ENCODE data around the gene MAP2K4. TPM values are rescaled to one million over a fixed set of nuclear protein-coding genes. Genes with fewer than 3 reads are reported as not detected.

The MAP2K4 gene
- total RNA-seq, 1 donor from 2014 or later: 39.3 TPM

GRCh38 chr17:12037970-12038369 is 17.3 kb downstream of the MAP2K4 start:
- no peak for DNase-seq (ENCODE audit: low read depth)

GRCh38 chr17:12040478-12040877 is 19.8 kb downstream of the MAP2K4 start:
- DNase-seq (ENCODE audit: low read depth): peak; percentile 12

DNA sequence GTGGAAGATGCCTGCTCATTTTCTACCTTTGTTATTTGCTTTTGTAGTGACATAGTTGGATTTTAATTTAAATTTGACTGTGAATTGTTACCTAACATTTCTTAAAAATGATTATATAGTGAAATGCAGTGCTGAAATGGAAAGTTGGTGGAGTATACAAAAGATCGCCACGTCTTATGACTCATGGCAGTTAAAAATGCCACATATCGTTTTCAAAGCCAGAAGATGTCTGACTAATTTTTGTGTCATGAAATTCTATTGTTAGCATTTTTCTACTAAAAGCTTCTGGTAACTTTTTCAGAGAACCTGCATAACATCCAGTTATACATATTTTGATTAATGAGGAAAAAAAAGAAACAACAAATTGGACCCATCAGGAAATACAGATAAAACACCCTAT is 20.6 kb downstream of the MAP2K4 start:
- peak; percentile 43 for DNase-seq (ENCODE audit: low read depth)

DNA sequence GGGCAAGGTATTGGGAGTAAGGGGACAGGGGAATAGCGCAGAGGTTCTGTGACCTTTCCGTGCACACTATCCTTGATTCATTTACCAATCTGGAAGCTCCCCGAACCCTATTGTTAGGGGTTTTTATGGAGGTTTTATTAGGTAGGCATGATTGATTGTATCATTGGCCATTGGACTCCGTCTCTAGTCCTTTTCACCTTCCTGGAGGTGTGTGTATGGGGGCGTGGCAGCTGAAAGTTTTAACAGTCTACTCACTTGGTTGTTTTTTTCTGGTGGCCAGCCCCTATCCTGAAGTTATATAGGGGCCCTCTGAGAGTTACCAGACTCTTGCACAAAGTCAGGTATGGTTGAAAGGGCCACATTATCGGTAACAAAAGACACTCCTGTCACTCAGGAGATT is 23.0 kb downstream of the MAP2K4 start:
- DNase-seq (ENCODE audit: low read depth): no peak

- no peak for DNase-seq (ENCODE audit: low read depth)
Observed at GRCh38 chr17:12046786-12047185, 26.1 kb downstream of the MAP2K4 start.

- peak; percentile 13 for DNase-seq (ENCODE audit: low read depth)
Observed at GRCh38 chr17:12047681-12048376, 27.2 kb downstream of the MAP2K4 start.

DNA sequence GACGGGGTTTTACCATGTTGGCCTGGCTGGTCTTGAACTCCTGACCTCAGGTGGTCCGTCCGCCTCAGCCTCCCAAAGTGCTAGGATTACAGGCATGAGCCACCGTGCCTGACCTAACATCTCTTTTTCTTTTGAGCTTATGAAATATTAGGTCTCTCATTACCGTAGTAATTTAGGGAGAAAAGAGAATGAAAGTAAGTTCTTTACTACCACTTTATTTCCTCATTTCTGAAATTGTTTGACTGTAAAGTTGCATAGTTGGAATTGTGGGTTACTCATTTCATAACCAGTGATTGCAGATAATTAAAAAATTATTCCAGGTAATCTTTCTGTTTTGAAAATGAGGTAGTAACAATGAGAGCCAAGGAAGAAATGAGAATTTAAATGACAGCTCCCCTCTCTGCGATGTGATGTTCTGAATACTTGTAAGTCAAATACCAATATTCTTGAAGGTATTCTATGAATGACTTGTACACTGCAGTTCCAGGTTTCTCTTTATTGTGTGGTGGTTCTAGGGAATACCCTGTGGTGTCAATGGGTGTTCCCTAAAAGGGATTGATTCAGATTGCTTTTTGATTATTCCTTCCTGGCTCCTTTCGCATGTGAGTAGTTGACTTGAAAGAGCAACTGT is 28.3 kb downstream of the MAP2K4 start:
- DNase-seq (ENCODE audit: low read depth): no peak

- DNase-seq (ENCODE audit: low read depth): no peak
Observed at GRCh38 chr17:12050646-12051225, 30.1 kb downstream of the MAP2K4 start.

- no peak for DNase-seq (ENCODE audit: low read depth)
Observed at GRCh38 chr17:12053552-12053951, 32.9 kb downstream of the MAP2K4 start.

GRCh38 chr17:12055889-12056288 is 35.2 kb downstream of the MAP2K4 start:
- DNase-seq (ENCODE audit: low read depth): no peak

DNA sequence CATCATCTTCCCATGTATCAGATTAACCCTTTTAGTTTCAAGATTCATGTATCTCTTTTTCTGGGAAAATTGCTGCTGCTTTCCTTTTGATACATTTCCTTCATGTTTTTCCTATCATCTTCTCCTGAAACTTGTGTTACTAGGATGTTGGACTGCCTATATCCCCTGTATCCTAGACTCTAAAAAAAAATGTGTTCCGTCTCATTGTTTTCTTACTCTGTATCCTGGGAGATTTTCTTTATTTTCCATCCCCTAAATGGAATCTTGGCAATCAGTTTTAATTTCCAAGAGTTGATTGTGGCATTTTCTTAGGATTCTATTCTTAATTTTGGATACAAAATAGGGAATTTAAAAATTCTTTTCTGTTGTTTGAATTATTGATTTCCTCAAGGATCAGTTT is 36.8 kb downstream of the MAP2K4 start:
- no peak for DNase-seq (ENCODE audit: low read depth)

DNA sequence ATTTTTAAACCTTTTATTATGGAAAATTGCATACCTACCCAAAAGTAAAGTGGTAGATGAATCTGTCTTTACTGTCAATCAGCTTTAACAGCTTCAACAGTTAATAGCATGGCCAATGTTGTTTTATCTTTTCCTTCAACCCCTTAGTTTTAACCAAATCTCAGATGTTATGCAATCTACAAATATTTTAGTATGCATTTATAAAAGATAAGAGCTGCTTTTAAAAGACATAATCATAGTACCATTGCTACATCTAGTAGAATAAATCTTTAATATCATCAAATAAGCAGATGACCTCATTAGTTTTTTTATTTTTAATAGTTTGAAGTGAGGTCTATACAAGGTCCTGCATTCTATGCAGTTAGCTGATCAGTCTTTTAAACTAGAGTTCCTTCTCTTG is 37.9 kb downstream of the MAP2K4 start:
- no peak for DNase-seq (ENCODE audit: low read depth)

DNA sequence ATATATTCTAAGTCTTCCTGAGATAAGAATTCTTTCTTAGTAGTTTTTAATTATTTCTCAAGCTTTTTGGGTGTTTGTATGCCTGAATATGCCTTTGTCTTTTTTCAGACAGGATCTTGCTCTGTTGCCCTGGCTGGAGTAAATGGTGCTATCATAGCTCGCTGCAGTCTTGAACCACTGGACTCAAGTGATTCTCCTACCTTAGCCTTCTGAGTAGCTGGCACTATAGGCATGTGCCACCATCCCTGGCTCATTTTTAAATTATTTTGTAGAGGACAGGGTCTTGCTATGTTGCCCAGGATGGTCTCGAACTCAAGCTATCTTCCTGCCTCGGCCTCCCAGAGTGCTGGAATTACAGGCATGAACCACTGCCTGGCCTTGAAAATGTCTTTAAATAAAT is 41.6 kb downstream of the MAP2K4 start:
- DNase-seq (ENCODE audit: low read depth): no peak

- no peak for DNase-seq (ENCODE audit: low read depth)
Observed at GRCh38 chr17:12064395-12064794, 43.7 kb downstream of the MAP2K4 start.

GRCh38 chr17:12067485-12067884 is 46.8 kb downstream of the MAP2K4 start:
- DNase-seq (ENCODE audit: low read depth): no peak

- DNase-seq (ENCODE audit: low read depth): no peak
Observed at GRCh38 chr17:12068946-12069345, 48.3 kb downstream of the MAP2K4 start.

DNA sequence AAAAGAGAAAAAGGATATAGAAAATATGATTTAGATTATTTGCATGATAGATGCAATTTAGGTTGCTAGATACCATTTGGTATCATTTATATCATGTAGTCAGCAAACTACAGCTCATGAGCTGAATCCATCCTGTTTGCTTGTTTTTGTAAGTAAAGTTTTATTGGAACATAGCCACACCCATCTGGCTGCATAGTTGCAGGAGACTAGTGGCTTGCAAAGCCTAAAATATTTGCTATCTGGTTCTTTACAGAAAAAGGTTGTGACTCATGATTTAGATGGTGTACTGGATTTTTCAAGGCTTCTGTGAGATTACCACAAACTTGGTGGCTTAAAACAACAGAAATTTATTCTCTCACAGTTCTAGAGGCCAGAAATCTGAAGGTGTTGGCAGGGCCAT is 49.9 kb downstream of the MAP2K4 start:
- DNase-seq (ENCODE audit: low read depth): peak; percentile 41

DNA sequence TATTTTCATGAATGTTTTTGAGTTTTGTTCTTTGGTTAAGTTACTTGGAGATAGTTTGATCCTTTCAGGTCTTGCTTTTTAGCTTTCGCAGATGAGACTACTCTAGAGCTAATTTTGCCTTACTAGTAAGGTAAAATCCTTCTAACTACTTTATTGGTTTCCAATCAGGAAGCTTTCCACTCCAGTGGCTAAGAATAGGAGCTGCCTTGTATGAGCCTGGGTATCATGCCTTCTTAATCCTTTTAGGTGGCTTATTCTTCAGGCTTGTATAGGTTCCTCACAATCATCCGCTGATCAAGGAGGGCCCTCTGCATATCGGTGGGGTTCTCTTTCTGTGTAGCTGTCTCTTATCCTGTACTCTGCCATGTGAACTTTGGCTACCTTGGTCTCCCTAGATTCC is 53.7 kb downstream of the MAP2K4 start:
- no peak for DNase-seq (ENCODE audit: low read depth)

GRCh38 chr17:12077773-12078172 is 57.1 kb downstream of the MAP2K4 start:
- DNase-seq (ENCODE audit: low read depth): no peak

GRCh38 chr17:12078791-12079190 is 58.1 kb downstream of the MAP2K4 start:
- DNase-seq (ENCODE audit: low read depth): peak; percentile 40

GRCh38 chr17:12081720-12082119 is 61.0 kb downstream of the MAP2K4 start:
- no peak for DNase-seq (ENCODE audit: low read depth)

- no peak for DNase-seq (ENCODE audit: low read depth)
Observed at GRCh38 chr17:12085076-12085949, 64.6 kb downstream of the MAP2K4 start.
